GM23338 (cell line): ENCODE data around the gene TAF4. TPM values are rescaled to one million over a fixed set of nuclear protein-coding genes. Genes with fewer than 3 reads are reported as not detected.

Experiments used
- ATAC-seq: fragments of 200-7000 bp; cut with Tn5 transposase; 3 replicates; pipeline ENCODE4 v1.9.1; 2020
- DNase-seq: peaks from one replicate; pipeline ENCODE4 v3.0.0-alpha.2; 2015; ENCODE audit warnings: low spot score
- H2AFZ ChIP-seq: fragments of 200-600 bp; sonication (generic); 2 replicates; pipeline ENCODE4 v1.8.0; 2016; ENCODE audit warnings: antibody characterized with exemption, mild to moderate bottlenecking, moderate library complexity
- H3F3A ChIP-seq: fragments of 200-600 bp; sonication (generic); replicated peaks from 2 replicates; pipeline ENCODE4 v1.8.0; 2017; ENCODE audit warnings: antibody characterized with exemption, mixed run types, low read depth
- H3K27ac ChIP-seq: fragments of 200-600 bp; sonication (generic); 2 replicates; pipeline ENCODE4 v1.6.1; 2016; ENCODE audit warnings: low read depth
- H3K27me3 ChIP-seq: fragments of 200-600 bp; sonication (generic); 2 replicates; pipeline ENCODE4 v1.8.0; 2016; ENCODE audit warnings: mild to moderate bottlenecking, mixed run types, moderate library complexity; ENCODE audit not compliant: insufficient read depth
- H3K36me3 ChIP-seq: fragments of 200-600 bp; sonication (generic); 2 replicates; pipeline ENCODE4 v1.8.0; 2016; ENCODE audit warnings: mild to moderate bottlenecking; ENCODE audit not compliant: insufficient read depth
- H3K4me1 ChIP-seq: fragments of 200-600 bp; sonication (generic); 2 replicates; pipeline ENCODE4 v1.8.0; 2016; ENCODE audit warnings: mild to moderate bottlenecking, moderate library complexity; ENCODE audit not compliant: insufficient read depth
- H3K4me2 ChIP-seq: fragments of 200-600 bp; sonication (generic); 2 replicates; pipeline ENCODE4 v1.7.1; 2017; ENCODE audit warnings: mixed run types
- H3K4me3 ChIP-seq: fragments of 200-600 bp; sonication (generic); 2 replicates; pipeline ENCODE4 v1.6.1; 2016; ENCODE audit warnings: mixed run types
- H3K79me2 ChIP-seq: fragments of 200-600 bp; sonication (generic); replicated peaks from 2 replicates; pipeline ENCODE4 v1.8.0; 2017; ENCODE audit warnings: mild to moderate bottlenecking; ENCODE audit not compliant: insufficient read depth
- H3K9me2 ChIP-seq: fragments of 200-600 bp; sonication (generic); 2 replicates; pipeline ENCODE4 v1.8.0; 2017; ENCODE audit not compliant: insufficient read depth
- H4K20me1 ChIP-seq: fragments of 200-600 bp; sonication (generic); replicated peaks from 2 replicates; pipeline ENCODE4 v1.8.0; 2017; ENCODE audit warnings: mild to moderate bottlenecking; ENCODE audit not compliant: insufficient read depth
- H3K27ac Mint-ChIP-seq: 2 replicates; pipeline ENCODE4 v1.8.0; 2020; ENCODE audit warnings: inconsistent platforms, mild to moderate bottlenecking, moderate library complexity, mixed read lengths
- H3K27me3 Mint-ChIP-seq: 3 replicates; pipeline ENCODE4 v1.8.0; 2022; ENCODE audit warnings: low read depth, mild to moderate bottlenecking, moderate library complexity, mixed read lengths, inconsistent platforms; ENCODE audit not compliant: insufficient read depth, poor library complexity
- H3K36me3 Mint-ChIP-seq: 3 replicates; pipeline ENCODE4 v1.8.0; 2021; ENCODE audit warnings: low read depth, mild to moderate bottlenecking, inconsistent platforms, moderate library complexity, mixed read lengths
- H3K4me1 Mint-ChIP-seq: 3 replicates; pipeline ENCODE4 v1.8.0; 2020; ENCODE audit warnings: mild to moderate bottlenecking, inconsistent platforms, mixed read lengths
- H3K4me3 Mint-ChIP-seq: 3 replicates; pipeline ENCODE4 v1.8.0; 2021; ENCODE audit warnings: moderate library complexity, mild to moderate bottlenecking, inconsistent platforms, mixed read lengths
- H3K9me3 Mint-ChIP-seq: 3 replicates; pipeline ENCODE4 v1.8.0; 2020; ENCODE audit warnings: moderate library complexity, mild to moderate bottlenecking, inconsistent platforms, mixed read lengths
- CREB1 ChIP-seq: fragments of 250-450 bp; sonication (Bioruptor Pico); IDR thresholded peaks from 2 replicates; pipeline ENCODE4 v1.5.0; 2020; ENCODE audit warnings: low read depth, mild to moderate bottlenecking, moderate library complexity
- EZH2 ChIP-seq: fragments of 200-600 bp; sonication (generic); IDR thresholded peaks from one replicate; pipeline ENCODE4 v1.8.0; 2017; ENCODE audit warnings: antibody characterized with exemption, mild to moderate bottlenecking, low read depth; ENCODE audit not compliant: unreplicated experiment
- EZH2phosphoT487 ChIP-seq: fragments of 200-600 bp; sonication (generic); IDR thresholded peaks from one replicate; pipeline ENCODE4 v1.8.1; 2018; ENCODE audit warnings: antibody characterized with exemption; ENCODE audit not compliant: unreplicated experiment
- JUNB ChIP-seq: IDR thresholded peaks from one replicate; pipeline ENCODE4 v1.6.1; 2016; ENCODE audit warnings: antibody characterized with exemption; ENCODE audit not compliant: unreplicated experiment
- NANOG ChIP-seq: IDR thresholded peaks from 2 replicates; pipeline ENCODE4 v1.6.1; 2016; ENCODE audit warnings: antibody characterized with exemption, borderline replicate concordance
- ZNF114 ChIP-seq: fragments of 250-450 bp; sonication (Bioruptor Pico); IDR thresholded peaks from 2 replicates; pipeline ENCODE4 v1.5.0; 2020; ENCODE audit warnings: mild to moderate bottlenecking, moderate library complexity
- polyA plus RNA-seq: library from polyadenylated mRNA; unstranded; fragments of >200 nt; fragmentation: Nextera tagmentation; extraction: Ambion mirVana; gene quantifications from 2 replicates; pipeline ENCODE4 v1.2.1, GENCODE V29; 2016
- total RNA-seq: library from RNA; depleted of rRNA; stranded (reverse); fragments of >200 nt; shearing (Covaris generic); gene quantifications from 2 replicates; pipeline ENCODE4 v1.2.3, GENCODE V29; 2014
- TF ChIP-seq, protein P1 (sequence below): fragments of 250-450 bp; sonication (Bioruptor Pico); IDR thresholded peaks from 2 replicates; pipeline ENCODE4 v1.5.0; 2020; ENCODE audit warnings: mild to moderate bottlenecking, moderate library complexity
- TF ChIP-seq, protein P2 (sequence below): IDR thresholded peaks from 2 replicates; pipeline ENCODE4 v1.6.1; 2016; ENCODE audit warnings: antibody characterized with exemption
- TF ChIP-seq, protein P3 (sequence below), 2 experiments: fragments of 200-600 bp in 1 of 2; sonication (generic) in 1 of 2; conservative IDR thresholded peaks; 2 replicates each; pipeline versions ENCODE4 v1.5.1 to v1.6.1; 2016 to 2017; ENCODE audit warnings: antibody characterized with exemption in 2 of 2, low read depth in 2 of 2, mild to moderate bottlenecking in 2 of 2, moderate library complexity in 1 of 2
- TF ChIP-seq, protein P4 (sequence below): IDR thresholded peaks from one replicate; pipeline ENCODE4 v1.6.1; 2018; ENCODE audit warnings: antibody characterized with exemption; ENCODE audit not compliant: unreplicated experiment

The TAF4 gene
- total and polyA plus RNA-seq, 2 experiments from 2014 or later: 7.2 to 60.0 TPM

DNA sequence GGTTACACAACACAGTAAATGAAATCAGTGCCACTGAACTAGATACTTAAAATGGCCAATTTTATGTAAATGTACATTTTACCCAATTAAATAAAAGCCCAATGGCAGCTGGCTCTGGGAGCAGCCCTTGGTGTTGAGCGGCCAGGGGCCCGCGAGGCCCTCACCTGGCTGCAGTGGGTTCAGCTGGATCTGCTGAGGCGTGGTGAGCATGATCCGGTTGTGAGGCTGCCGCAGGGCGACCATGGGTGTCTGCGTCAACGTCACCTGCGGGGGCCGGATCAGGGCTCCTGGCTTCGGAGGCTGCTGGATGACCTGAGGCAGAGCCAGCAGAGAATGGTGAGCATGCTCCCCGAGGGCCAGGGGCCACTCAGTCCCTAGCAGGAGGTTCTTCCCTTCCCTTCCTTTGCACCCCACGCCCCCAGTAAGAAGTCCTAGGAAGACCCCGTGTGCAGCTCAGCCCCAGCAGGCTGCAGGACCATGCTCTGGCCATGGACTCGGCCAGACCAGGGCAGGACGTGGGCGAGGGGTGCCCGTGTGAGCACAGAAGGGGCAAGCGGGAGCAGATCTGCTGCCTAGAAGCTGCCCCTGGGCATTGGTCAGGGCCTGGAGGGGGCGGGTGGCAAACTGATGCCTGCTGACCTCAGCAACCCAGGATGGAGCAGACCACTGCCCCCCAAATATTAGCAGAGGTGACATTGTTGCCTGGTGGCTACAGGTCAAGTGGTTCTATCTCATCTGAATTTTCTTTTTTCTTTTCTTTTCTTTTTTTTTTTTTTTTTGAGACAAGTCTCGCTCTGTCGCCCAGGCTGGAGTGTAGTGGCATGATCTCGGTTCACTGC lies 61.9 kb downstream of the TAF4 start (continued):
- TF ChIP-seq, protein P1, sequence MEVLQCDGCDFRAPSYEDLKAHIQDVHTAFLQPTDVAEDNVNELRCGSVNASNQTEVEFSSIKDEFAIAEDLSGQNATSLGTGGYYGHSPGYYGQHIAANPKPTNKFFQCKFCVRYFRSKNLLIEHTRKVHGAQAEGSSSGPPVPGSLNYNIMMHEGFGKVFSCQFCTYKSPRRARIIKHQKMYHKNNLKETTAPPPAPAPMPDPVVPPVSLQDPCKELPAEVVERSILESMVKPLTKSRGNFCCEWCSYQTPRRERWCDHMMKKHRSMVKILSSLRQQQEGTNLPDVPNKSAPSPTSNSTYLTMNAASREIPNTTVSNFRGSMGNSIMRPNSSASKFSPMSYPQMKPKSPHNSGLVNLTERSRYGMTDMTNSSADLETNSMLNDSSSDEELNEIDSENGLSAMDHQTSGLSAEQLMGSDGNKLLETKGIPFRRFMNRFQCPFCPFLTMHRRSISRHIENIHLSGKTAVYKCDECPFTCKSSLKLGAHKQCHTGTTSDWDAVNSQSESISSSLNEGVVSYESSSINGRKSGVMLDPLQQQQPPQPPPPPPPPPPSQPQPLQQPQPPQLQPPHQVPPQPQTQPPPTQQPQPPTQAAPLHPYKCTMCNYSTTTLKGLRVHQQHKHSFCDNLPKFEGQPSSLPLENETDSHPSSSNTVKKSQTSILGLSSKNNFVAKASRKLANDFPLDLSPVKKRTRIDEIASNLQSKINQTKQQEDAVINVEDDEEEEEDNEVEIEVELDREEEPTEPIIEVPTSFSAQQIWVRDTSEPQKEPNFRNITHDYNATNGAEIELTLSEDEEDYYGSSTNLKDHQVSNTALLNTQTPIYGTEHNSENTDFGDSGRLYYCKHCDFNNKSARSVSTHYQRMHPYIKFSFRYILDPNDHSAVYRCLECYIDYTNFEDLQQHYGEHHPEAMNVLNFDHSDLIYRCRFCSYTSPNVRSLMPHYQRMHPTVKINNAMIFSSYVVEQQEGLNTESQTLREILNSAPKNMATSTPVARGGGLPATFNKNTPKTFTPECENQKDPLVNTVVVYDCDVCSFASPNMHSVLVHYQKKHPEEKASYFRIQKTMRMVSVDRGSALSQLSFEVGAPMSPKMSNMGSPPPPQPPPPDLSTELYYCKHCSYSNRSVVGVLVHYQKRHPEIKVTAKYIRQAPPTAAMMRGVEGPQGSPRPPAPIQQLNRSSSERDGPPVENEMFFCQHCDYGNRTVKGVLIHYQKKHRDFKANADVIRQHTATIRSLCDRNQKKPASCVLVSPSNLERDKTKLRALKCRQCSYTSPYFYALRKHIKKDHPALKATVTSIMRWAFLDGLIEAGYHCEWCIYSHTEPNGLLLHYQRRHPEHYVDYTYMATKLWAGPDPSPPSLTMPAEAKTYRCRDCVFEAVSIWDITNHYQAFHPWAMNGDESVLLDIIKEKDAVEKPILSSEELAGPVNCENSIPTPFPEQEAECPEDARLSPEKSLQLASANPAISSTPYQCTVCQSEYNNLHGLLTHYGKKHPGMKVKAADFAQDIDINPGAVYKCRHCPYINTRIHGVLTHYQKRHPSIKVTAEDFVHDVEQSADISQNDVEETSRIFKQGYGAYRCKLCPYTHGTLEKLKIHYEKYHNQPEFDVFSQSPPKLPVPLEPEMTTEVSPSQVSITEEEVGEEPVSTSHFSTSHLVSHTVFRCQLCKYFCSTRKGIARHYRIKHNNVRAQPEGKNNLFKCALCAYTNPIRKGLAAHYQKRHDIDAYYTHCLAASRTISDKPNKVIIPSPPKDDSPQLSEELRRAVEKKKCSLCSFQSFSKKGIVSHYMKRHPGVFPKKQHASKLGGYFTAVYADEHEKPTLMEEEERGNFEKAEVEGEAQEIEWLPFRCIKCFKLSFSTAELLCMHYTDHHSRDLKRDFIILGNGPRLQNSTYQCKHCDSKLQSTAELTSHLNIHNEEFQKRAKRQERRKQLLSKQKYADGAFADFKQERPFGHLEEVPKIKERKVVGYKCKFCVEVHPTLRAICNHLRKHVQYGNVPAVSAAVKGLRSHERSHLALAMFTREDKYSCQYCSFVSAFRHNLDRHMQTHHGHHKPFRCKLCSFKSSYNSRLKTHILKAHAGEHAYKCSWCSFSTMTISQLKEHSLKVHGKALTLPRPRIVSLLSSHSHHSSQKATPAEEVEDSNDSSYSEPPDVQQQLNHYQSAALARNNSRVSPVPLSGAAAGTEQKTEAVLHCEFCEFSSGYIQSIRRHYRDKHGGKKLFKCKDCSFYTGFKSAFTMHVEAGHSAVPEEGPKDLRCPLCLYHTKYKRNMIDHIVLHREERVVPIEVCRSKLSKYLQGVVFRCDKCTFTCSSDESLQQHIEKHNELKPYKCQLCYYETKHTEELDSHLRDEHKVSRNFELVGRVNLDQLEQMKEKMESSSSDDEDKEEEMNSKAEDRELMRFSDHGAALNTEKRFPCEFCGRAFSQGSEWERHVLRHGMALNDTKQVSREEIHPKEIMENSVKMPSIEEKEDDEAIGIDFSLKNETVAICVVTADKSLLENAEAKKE (CRISPR knock-in tag): no peak
- TF ChIP-seq JUNB (no peak), CREB1 (CRISPR knock-in tag) (no peak), EZH2phosphoT487 (no peak), ZNF114 (CRISPR knock-in tag) (no peak), NANOG (no peak)

DNA sequence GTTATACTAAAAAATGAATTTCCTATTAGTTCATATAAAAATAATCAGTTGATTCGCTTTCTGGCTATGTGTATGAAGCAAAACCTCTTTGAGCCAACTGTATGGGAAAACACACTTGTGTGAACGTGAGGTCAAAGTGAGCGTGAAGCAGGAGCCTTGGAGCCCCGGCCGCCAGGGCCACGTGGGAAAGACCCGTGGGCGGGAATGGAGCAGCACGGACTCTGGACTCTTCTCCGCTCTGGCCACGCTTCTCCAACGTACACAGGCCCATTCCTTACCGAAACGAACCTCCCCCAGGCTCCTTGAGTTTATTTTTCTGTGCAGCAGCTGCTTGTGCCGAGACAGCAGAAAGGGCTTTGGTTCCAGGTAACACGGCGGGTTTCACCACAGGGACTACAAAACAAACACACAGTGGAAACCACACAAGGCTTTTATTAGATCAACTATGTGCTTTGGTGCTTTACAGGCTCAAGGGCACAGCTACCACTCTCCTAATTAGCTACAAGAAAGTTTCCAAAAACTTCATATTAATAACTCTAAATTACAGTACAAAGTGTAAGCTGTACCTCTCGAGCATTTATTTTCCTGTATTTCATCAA lies 62.7 kb downstream of the TAF4 start:
- Histone ChIP-seq H3K9me2 (no peaks in the 10 kb centered on the region), H3F3A (no peaks in the 10 kb centered on the region), H3K27me3 (no peaks in the 10 kb centered on the region), H3K79me2 (no peaks in the 10 kb centered on the region), H3K27ac (no peak overlapping the region), H3K4me1 (no peaks in the 10 kb centered on the region), H4K20me1 (peaks cover 4% of the 10 kb centered on the region), H2AFZ (no peak overlapping the region), H3K36me3 (peaks cover 19% of the 10 kb centered on the region), H3K4me2 (no peak overlapping the region), H3K4me3 (no peak overlapping the region)
- peaks cover 79% of the 10 kb centered on the region for H3K36me3 Mint-ChIP-seq
- DNase-seq (no peak), ATAC-seq (no peak)
- H3K9me3 Mint-ChIP-seq: no peaks in the 10 kb centered on the region; the same call in 2 of the 3 replicates
- no peak overlapping the region for H3K4me3 Mint-ChIP-seq
- no peaks in the 10 kb centered on the region for H3K4me1 Mint-ChIP-seq
- H3K27me3 Mint-ChIP-seq: peaks cover 4% of the 10 kb centered on the region
- no peak overlapping the region for H3K27ac Mint-ChIP-seq
- TF ChIP-seq EZH2: no peak
- TF ChIP-seq, protein P2, sequence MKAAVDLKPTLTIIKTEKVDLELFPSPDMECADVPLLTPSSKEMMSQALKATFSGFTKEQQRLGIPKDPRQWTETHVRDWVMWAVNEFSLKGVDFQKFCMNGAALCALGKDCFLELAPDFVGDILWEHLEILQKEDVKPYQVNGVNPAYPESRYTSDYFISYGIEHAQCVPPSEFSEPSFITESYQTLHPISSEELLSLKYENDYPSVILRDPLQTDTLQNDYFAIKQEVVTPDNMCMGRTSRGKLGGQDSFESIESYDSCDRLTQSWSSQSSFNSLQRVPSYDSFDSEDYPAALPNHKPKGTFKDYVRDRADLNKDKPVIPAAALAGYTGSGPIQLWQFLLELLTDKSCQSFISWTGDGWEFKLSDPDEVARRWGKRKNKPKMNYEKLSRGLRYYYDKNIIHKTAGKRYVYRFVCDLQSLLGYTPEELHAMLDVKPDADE: no peak
- no peak for TF ChIP-seq CREB1 (CRISPR knock-in tag)
- no peak for TF ChIP-seq EZH2phosphoT487
- TF ChIP-seq, protein P3, sequence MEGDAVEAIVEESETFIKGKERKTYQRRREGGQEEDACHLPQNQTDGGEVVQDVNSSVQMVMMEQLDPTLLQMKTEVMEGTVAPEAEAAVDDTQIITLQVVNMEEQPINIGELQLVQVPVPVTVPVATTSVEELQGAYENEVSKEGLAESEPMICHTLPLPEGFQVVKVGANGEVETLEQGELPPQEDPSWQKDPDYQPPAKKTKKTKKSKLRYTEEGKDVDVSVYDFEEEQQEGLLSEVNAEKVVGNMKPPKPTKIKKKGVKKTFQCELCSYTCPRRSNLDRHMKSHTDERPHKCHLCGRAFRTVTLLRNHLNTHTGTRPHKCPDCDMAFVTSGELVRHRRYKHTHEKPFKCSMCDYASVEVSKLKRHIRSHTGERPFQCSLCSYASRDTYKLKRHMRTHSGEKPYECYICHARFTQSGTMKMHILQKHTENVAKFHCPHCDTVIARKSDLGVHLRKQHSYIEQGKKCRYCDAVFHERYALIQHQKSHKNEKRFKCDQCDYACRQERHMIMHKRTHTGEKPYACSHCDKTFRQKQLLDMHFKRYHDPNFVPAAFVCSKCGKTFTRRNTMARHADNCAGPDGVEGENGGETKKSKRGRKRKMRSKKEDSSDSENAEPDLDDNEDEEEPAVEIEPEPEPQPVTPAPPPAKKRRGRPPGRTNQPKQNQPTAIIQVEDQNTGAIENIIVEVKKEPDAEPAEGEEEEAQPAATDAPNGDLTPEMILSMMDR (conservative IDR thresholded peaks at IDR 0.05; ENCODE audit: low read depth in 2 of 2): no peak
- TF ChIP-seq, protein P4, sequence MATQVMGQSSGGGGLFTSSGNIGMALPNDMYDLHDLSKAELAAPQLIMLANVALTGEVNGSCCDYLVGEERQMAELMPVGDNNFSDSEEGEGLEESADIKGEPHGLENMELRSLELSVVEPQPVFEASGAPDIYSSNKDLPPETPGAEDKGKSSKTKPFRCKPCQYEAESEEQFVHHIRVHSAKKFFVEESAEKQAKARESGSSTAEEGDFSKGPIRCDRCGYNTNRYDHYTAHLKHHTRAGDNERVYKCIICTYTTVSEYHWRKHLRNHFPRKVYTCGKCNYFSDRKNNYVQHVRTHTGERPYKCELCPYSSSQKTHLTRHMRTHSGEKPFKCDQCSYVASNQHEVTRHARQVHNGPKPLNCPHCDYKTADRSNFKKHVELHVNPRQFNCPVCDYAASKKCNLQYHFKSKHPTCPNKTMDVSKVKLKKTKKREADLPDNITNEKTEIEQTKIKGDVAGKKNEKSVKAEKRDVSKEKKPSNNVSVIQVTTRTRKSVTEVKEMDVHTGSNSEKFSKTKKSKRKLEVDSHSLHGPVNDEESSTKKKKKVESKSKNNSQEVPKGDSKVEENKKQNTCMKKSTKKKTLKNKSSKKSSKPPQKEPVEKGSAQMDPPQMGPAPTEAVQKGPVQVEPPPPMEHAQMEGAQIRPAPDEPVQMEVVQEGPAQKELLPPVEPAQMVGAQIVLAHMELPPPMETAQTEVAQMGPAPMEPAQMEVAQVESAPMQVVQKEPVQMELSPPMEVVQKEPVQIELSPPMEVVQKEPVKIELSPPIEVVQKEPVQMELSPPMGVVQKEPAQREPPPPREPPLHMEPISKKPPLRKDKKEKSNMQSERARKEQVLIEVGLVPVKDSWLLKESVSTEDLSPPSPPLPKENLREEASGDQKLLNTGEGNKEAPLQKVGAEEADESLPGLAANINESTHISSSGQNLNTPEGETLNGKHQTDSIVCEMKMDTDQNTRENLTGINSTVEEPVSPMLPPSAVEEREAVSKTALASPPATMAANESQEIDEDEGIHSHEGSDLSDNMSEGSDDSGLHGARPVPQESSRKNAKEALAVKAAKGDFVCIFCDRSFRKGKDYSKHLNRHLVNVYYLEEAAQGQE: no peak
- TF ChIP-seq ZNF114 (CRISPR knock-in tag): no peak
- TF ChIP-seq JUNB: no peak
- TF ChIP-seq NANOG: no peak
